Gastroesophageal sphincter (tissue), 4 donors: ENCODE data around the gene VSTM2L. TPM values are rescaled to one million over a fixed set of nuclear protein-coding genes. Genes with fewer than 3 reads are reported as not detected.

Experiments
- ATAC-seq: fragments of 150-250 bp; one replicate; pipeline ENCODE4 v1.9.1; 2016; ENCODE audit warnings: mild to moderate bottlenecking, moderate library complexity
- H3K27ac ChIP-seq, 4 donors: fragments of 200-600 bp; sonication (generic) in 3 of 4; 1 replicate in 3 of 4; 2 replicates in 1 of 4; pipeline ENCODE4 v1.5.1; 2016 to 2019
- H3K27me3 ChIP-seq: fragments of 200-600 bp; sonication (generic); one replicate; pipeline ENCODE4 v1.5.1; 2019
- H3K36me3 ChIP-seq, 2 donors: fragments of 200-600 bp; sonication (generic); one replicate each; pipeline ENCODE4 v1.5.1; 2019; ENCODE audit warnings: control low read depth in 1 of 2
- H3K4me1 ChIP-seq, 3 donors: fragments of 200-600 bp; sonication (generic); 1 replicate in 2 of 3; 2 replicates in 1 of 3; pipeline ENCODE4 v1.5.1; 2016 to 2019; ENCODE audit warnings: control low read depth in 2 of 3
- H3K4me3 ChIP-seq, 2 donors: fragments of 200-600 bp; sonication (generic); one replicate each; pipeline ENCODE4 v1.5.1; 2019; ENCODE audit warnings: mild to moderate bottlenecking in 1 of 2, moderate library complexity in 1 of 2
- H3K9me3 ChIP-seq, 3 donors: fragments of 200-600 bp; sonication (generic); one replicate each; pipeline ENCODE4 v1.5.1; 2017 to 2019; ENCODE audit warnings: control low read depth in 2 of 3
- EP300 ChIP-seq: sonication (generic); formaldehyde crosslinking; IDR thresholded peaks from one replicate; pipeline ENCODE4 v1.6.1; 2017; ENCODE audit warnings: antibody characterized with exemption, mild to moderate bottlenecking
- POLR2A ChIP-seq, 2 donors: fragments of 450-650 bp; IDR thresholded peaks; one replicate each; pipeline ENCODE4 v1.6.1; 2017; ENCODE audit warnings: antibody characterized with exemption in 2 of 2, mild to moderate bottlenecking in 2 of 2, moderate library complexity in 1 of 2
- POLR2AphosphoS5 ChIP-seq: sonication (generic); formaldehyde crosslinking; IDR thresholded peaks from one replicate; pipeline ENCODE4 v1.6.1; 2017; ENCODE audit warnings: antibody characterized with exemption
- WGBS, 2 donors: methylation state at CpG; one replicate each; pipeline ENCODE4 v1.1.5; 2018; ENCODE audit warnings: low coverage in 1 of 2; 5-methylcytosine and 5-hydroxymethylcytosine counted together
- total RNA-seq, 4 donors: library from RNA; depleted of rRNA; stranded (reverse); fragments of >200 nt; gene quantifications; one replicate each; pipeline ENCODE4 v1.1.0, GENCODE V29; 2016
- TF ChIP-seq, protein P1 (sequence below), 4 experiments: fragments of 200-600 bp in 2 of 4; fragments of 450-650 bp in 2 of 4; sonication (generic) in 1 of 4; IDR thresholded peaks; one replicate each; pipeline ENCODE4 v1.5.1; 2017 to 2019; ENCODE audit warnings: antibody characterized with exemption in 4 of 4, mild to moderate bottlenecking in 2 of 4, moderate library complexity in 2 of 4

The VSTM2L gene
- total RNA-seq, 4 donors from 2014 or later = 0.94 to 8.5 (median 7.0) TPM

DNA sequence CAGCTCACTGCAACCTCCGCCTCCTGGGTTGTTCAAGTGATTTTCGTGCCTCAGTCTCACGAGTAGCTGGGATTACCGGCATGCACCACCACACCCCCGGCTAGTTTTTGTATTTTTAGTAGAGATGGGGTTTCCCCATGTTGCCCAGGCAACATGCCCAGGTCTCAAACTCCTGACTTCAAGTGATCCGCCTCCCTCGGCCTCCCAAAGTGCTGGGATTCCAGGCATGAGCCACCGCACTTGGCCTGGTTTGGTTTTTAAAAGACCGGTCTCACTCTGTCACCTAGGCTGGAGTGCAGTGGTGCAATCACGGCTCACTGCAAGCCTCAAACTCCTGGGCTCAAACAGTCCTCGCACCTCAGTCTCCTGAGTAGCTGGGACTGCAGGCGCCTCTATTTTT is 40.1 kb downstream of the VSTM2L start:
- TF ChIP-seq POLR2A (IDR thresholded peaks at IDR 0.05) (no peak), EP300 (no peak), POLR2AphosphoS5 (no peak)
- TF ChIP-seq, protein P1, sequence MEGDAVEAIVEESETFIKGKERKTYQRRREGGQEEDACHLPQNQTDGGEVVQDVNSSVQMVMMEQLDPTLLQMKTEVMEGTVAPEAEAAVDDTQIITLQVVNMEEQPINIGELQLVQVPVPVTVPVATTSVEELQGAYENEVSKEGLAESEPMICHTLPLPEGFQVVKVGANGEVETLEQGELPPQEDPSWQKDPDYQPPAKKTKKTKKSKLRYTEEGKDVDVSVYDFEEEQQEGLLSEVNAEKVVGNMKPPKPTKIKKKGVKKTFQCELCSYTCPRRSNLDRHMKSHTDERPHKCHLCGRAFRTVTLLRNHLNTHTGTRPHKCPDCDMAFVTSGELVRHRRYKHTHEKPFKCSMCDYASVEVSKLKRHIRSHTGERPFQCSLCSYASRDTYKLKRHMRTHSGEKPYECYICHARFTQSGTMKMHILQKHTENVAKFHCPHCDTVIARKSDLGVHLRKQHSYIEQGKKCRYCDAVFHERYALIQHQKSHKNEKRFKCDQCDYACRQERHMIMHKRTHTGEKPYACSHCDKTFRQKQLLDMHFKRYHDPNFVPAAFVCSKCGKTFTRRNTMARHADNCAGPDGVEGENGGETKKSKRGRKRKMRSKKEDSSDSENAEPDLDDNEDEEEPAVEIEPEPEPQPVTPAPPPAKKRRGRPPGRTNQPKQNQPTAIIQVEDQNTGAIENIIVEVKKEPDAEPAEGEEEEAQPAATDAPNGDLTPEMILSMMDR (IDR thresholded peaks at IDR 0.05) = no peak
- H3K27ac ChIP-seq = no peak overlapping the region
- WGBS, 2 donors = 64 to 82% methylated on average over 5 to 9 of the region's 12 CpGs
- no peak overlapping the region for H3K4me3 ChIP-seq
- no peaks in the 10 kb centered on the region for H3K36me3 ChIP-seq
- no peaks in the 10 kb centered on the region for H3K4me1 ChIP-seq
- H3K9me3 ChIP-seq = peaks cover 0 to 5% (median 0%) of the 10 kb centered on the region in 3 donors
- ATAC-seq = no peak
- no peaks in the 10 kb centered on the region for H3K27me3 ChIP-seq

DNA sequence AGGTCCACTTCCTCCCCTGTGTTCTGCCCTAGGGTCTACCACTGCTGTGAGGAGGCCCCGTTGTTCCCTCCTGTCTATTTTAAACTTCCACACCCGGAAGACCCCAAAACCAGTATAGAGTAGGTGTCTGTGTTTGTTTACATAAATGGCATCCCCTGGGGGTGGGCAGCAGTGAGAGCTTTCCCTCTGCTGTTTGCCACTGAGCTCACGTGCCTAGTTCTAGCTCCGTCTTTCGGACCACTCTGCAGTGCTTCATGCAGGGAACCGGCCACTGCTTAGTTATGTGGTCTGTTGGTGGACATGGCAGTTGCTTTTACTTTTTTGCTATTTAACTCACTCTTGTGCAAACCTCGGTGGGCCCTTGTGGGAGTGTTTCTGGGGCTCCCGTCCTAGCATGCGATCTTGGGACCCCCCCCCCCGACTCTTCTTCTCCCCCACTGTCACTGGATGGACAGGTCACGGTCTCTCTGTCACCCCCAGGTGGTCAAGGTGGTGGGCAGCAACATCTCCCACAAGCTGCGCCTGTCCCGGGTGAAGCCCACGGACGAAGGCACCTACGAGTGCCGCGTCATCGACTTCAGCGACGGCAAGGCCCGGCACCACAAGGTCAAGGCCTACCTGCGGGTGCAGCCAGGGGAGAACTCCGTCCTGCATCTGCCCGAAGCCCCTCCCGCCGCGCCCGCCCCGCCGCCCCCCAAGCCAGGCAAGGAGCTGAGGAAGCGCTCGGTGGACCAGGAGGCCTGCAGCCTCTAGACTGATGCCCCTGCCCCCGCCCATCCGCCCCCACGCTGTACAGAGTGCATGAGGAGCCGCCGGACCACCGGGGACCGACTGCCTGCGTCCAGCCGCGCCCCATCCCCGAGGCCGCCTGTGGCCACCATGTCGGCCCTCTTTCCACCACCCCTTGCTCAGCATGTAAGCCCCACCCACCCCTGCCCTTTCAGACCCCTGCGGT is 40.9 kb downstream of the VSTM2L start:
- Histone ChIP-seq H3K9me3 (peaks cover 0 to 13% (median 0%) of the 10 kb centered on the region in 3 donors), H3K36me3 (no peaks in the 10 kb centered on the region), H3K4me3 (no peak overlapping the region), H3K27ac (no peak overlapping the region), H3K27me3 (no peaks in the 10 kb centered on the region), H3K4me1 (no peaks in the 10 kb centered on the region)
- 85% methylated on average over 9 of the region's 47 CpGs; no CpG with 5 or more reads in 1 of the 2 donors for whole genome bisulfite sequencing, 2 donors
- TF ChIP-seq EP300 (no peak), POLR2AphosphoS5 (no peak), POLR2A (IDR thresholded peaks at IDR 0.05) (no peak)
- TF ChIP-seq, protein P1 (IDR thresholded peaks at IDR 0.05) = no peak
- no peak for ATAC-seq

DNA sequence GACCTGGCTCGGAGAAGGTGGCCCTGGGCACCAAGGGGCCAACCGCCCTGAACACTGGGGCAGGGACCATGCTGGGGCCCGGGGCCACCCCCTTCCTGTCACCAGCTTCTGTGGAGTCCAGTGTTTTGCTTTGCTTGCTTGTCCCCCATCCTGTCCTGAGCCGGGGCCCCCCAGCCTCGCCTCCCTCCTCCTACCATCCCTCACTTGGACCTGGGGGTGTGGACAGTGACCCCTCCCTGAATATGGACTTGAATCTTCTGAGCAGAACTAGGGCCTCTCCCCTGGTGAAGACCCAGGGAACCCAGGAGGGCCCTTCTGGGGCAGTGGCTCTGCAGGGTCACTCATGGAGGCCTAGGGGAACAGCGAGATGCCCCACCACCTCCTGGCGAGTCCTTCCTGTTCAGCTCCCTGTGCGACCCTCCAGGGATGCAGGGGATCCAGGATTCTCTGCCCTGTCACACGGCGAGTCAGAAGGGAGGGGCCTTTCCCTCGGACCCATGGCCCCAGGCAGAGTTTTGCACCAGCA is 41.6 kb downstream of the VSTM2L start:
- no CpG with 5 or more reads among the region's 11 CpGs for WGBS, 2 donors
- H3K27ac ChIP-seq = no peak overlapping the region
- no peak overlapping the region for H3K4me3 ChIP-seq
- H3K36me3 ChIP-seq = no peaks in the 10 kb centered on the region
- H3K27me3 ChIP-seq = no peaks in the 10 kb centered on the region
- no peaks in the 10 kb centered on the region for H3K4me1 ChIP-seq
- no peak for TF ChIP-seq POLR2AphosphoS5
- TF ChIP-seq POLR2A (IDR thresholded peaks at IDR 0.05) = no peak
- TF ChIP-seq EP300 = no peak
- TF ChIP-seq, protein P1 (IDR thresholded peaks at IDR 0.05) = no peak
- no peak for ATAC-seq
- peaks cover 0 to 14% (median 0%) of the 10 kb centered on the region in 3 donors for H3K9me3 ChIP-seq

DNA sequence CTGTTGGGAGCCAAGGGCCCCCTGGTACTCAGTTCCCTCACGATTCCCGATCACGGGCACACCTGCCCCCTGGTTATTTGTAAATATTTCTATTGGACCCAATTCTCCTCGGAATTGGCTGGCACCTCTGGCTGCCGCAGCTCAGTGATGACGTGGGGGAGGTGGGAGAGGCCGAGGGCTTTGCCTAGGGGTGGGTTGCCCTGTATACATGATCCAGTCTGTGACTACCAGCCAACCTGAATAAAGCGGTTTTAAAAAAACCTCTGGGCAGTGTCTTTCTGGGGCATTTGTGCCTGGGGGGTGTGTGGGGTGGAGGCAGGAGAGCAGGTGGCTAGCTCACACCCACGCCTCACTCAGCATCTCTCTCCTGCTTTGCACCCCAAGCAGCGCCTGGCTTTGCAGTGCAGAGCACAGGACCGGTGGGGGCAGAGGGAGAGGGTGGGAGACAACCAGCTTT is 42.2 kb downstream of the VSTM2L start:
- no peak overlapping the region for H3K27ac ChIP-seq
- H3K27me3 ChIP-seq = no peaks in the 10 kb centered on the region
- no peaks in the 10 kb centered on the region for H3K36me3 ChIP-seq
- 42 to 64% methylated on average over 2 to 3 of the region's 11 CpGs for WGBS, 2 donors
- TF ChIP-seq POLR2A (IDR thresholded peaks at IDR 0.05) = no peak
- TF ChIP-seq, protein P1 (IDR thresholded peaks at IDR 0.05) = no peak
- H3K4me3 ChIP-seq = no peak overlapping the region
- no peaks in the 10 kb centered on the region for H3K4me1 ChIP-seq
- ATAC-seq = no peak
- peaks cover 0 to 14% (median 0%) of the 10 kb centered on the region in 3 donors for H3K9me3 ChIP-seq
